ENCODE data around the gene LHFPL2. TPM values are rescaled to one million over a fixed set of nuclear protein-coding genes. Genes with fewer than 3 reads are reported as not detected.

Gene LHFPL2
- total and polyA plus RNA-seq, 9 of the 15 experiments (the other 6 are each of a cell fraction or from before 2014, with no cell fraction given) = 1.0 to 6.6 (median 4.6) TPM

- no peak for ATAC-seq
- 56% methylated on average over 3 of the region's 3 CpGs for WGBS (ENCODE audit: insufficient coverage, low coverage, missing lambda C conversion rate)
- H3K9ac ChIP-seq (ENCODE audit: insufficient read depth in 1 of 2, low read depth in 2 of 2, low read length in 2 of 2) = no peak overlapping the region
These were observed 41.1 kb upstream of the LHFPL2 start for GRCh38 chr5:78689540-78690252.

More at GRCh38 chr5:78689540-78690252, 41.1 kb upstream of the LHFPL2 start:
- POLR2A ChIA-PET = interaction anchor here (1.6 kb wide), 1 partner anchor 22 kb away, joined by 5 read pairs; no protein-coding TSS in a partner anchor
- Histone ChIP-seq H3K27ac (ENCODE audit: extremely low read depth, low read depth, low read length) (no peak overlapping the region), H3K79me2 (ENCODE audit: control insufficient read depth, insufficient read depth, low read length) (no peaks in the 10 kb centered on the region), H3K4me2 (ENCODE audit: insufficient read depth, low read length) (no peak overlapping the region), H2AFZ (ENCODE audit: low read depth, low read length) (no peak overlapping the region), H3K9me1 (ENCODE audit: control insufficient read depth, insufficient read depth, low read length) (no peaks in the 10 kb centered on the region), H4K20me1 (replicated peaks; ENCODE audit: control insufficient read depth, insufficient read depth, low read length) (no peaks in the 10 kb centered on the region), H3K27me3 (ENCODE audit: control insufficient read depth in 2 of 2, insufficient read depth in 2 of 2, low read length in 2 of 2) (no peaks in the 10 kb centered on the region), H3K36me3 (ENCODE audit: control insufficient read depth, insufficient read depth, low read length) (no peaks in the 10 kb centered on the region), H3K4me1 (replicated peaks in 1 of 2; ENCODE audit: control insufficient read depth in 2 of 2, insufficient read depth in 2 of 2, low read length in 2 of 2) (no peaks in the 10 kb centered on the region; a peak in 1 of 5 replicates), H3K9me3 (replicated peaks; ENCODE audit: control insufficient read depth, insufficient read depth, low read depth, low read length) (no peaks in the 10 kb centered on the region), H3K4me3 (no peak overlapping the region)
- CTCF ChIA-PET (ENCODE audit: low intra/inter-chr PET ratio) = no interaction called here
- intact Hi-C loops (cut with micrococcal nuclease) = no loop called here
- BruUV-seq (replicated peaks) = no TSS peak
- FAIRE-seq (no peak), DNase-seq (ENCODE audit: extremely low read depth in 1 of 4, low spot score in 3 of 4) (no peak)
- in situ Hi-C loops (cut with MboI) = no loop called here
- TF ChIP-seq NFYB (IDR thresholded peaks at IDR 0.05; ENCODE audit: extremely low read depth, insufficient read length) = no peak
- no peak for TF ChIP-seq XRCC5 (IDR thresholded peaks at IDR 0.05; ENCODE audit: low read depth, low read length)
- TF ChIP-seq PYGO2 (tag; IDR thresholded peaks at IDR 0.05) = no peak
- TF ChIP-seq TRIM25 (IDR thresholded peaks at IDR 0.05; ENCODE audit: borderline replicate concordance) = no peak
- TF ChIP-seq STAT6 (CRISPR knock-in tag; IDR thresholded peaks at IDR 0.05) = no peak
- TF ChIP-seq ATF7 (IDR thresholded peaks at IDR 0.05) = no peak
- TF ChIP-seq TBP (optimal IDR thresholded peaks at IDR 0.05; ENCODE audit: low read depth, low read length) = no peak
- no peak for TF ChIP-seq ZNF224 (CRISPR knock-in tag; IDR thresholded peaks at IDR 0.05)
- no peak for TF ChIP-seq SP1 (CRISPR knock-in tag; IDR thresholded peaks at IDR 0.05)
- no peak for TF ChIP-seq SMARCC2 (IDR thresholded peaks at IDR 0.05; ENCODE audit: low read depth)
- no peak for TF ChIP-seq ZNF408 (CRISPR knock-in tag; IDR thresholded peaks at IDR 0.05; ENCODE audit: low read depth)
- no peak for TF ChIP-seq BCLAF1 (IDR thresholded peaks at IDR 0.05; ENCODE audit: borderline replicate concordance in 1 of 2, control insufficient read depth in 1 of 2, low read depth in 2 of 2, low read length in 1 of 2)
- no peak for TF ChIP-seq CGGBP1 (CRISPR knock-in tag; IDR thresholded peaks at IDR 0.05)

All from K562 (cell line).